Epithelial cell of prostate (primary cell): ENCODE measurements around the gene PDLIM7.

Experiments used
- DNase-seq: peaks from one replicate; pipeline ENCODE4 v3.0.0-alpha.2; 2011; ENCODE audit warnings: low read depth, low spot score
- H3K27ac ChIP-seq: fragments of 450-650 bp; 2 replicates; pipeline ENCODE4 v1.5.1; 2017; ENCODE audit warnings: mild to moderate bottlenecking

PDLIM7 gene

DNA sequence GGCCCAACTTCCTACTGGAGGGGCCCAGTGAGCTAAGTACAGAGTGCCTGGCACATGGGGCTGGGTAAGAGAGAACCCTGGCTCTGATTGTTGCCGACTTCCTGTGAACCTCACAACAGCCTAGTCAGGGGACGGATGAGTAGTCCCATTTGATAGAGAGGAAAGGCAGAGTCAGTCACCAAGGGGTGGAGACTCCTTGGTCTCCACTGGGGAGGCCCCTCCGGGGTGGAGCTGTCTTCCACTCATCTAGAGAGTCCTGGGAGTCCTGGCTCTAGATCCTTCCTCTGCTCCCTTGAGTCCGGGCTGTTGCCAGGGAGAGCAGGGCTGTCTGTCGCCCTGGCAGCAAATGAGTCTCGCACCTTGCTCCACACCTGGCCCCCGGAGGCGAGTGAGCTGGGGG is 63.0 kb downstream of the PDLIM7 start:
- no peak for DNase-seq
- H3K27ac ChIP-seq, result no peak overlapping the region

GRCh38 chr5:177433658-177434217 is 63.7 kb downstream of the PDLIM7 start:
- no peak for DNase-seq
- H3K27ac ChIP-seq, result no peak overlapping the region
